ENCODE data around the gene LAMA2.

Gene LAMA2

GRCh38 chr6:129279343-129280292 lies 396.7 kb downstream of the LAMA2 start:
- DNase-seq, result no peak

- no peak for DNase-seq
These were observed 397.3 kb downstream of the LAMA2 start for GRCh38 chr6:129280293-129280644.

GRCh38 chr6:129280749-129281148 lies 397.8 kb downstream of the LAMA2 start:
- DNase-seq, result peak; percentile 59

DNA sequence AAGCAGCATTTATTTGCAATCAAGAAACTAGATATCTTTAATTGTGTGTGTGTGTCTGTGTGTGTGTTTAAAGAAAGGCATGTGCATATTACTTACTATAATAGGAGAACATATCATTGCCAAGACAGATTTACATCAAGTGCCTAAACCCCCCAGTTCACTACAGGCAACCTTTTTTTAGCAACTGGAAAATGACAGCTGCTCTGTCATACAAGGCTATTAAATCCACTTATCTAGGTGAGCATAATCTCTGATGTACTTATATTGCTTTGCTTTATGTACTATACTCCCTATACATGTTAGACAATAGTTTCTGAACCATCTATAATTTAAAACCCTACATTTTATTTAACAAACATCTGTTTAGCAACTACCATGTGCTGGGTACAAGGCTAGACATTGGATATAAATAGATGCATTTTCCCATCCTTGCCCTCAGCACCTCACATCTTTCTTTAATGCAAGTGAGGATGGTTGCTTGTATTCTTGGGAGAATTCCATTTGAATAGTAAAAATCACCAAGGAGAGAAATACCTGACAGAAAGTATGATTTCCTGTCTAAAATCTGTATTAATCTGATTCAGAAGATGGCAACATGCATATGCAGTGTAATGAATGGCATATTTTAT lies 398.3 kb downstream of the LAMA2 start:
- no peak for DNase-seq

DNA sequence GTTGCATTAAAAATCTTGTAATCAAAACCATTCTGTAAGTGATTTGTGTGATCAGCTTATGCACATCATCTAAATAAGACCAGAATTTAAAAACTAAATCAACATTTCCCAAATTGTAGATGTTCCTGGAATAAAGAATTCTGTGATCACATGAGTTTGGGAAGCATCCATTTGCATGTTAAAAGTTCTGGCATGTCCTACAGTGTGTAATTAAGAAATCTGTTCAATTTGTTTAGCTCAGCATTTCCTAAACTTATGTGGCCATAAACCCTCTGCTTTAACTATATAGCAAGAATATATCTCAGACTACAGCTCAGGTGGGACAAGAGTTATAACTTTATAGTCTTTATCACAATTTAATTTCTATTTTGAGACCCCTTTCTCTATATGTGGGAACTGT lies 399.1 kb downstream of the LAMA2 start:
- no peak for DNase-seq

- DNase-seq, result no peak
These were observed 401.3 kb downstream of the LAMA2 start for GRCh38 chr6:129284225-129284624.

DNA sequence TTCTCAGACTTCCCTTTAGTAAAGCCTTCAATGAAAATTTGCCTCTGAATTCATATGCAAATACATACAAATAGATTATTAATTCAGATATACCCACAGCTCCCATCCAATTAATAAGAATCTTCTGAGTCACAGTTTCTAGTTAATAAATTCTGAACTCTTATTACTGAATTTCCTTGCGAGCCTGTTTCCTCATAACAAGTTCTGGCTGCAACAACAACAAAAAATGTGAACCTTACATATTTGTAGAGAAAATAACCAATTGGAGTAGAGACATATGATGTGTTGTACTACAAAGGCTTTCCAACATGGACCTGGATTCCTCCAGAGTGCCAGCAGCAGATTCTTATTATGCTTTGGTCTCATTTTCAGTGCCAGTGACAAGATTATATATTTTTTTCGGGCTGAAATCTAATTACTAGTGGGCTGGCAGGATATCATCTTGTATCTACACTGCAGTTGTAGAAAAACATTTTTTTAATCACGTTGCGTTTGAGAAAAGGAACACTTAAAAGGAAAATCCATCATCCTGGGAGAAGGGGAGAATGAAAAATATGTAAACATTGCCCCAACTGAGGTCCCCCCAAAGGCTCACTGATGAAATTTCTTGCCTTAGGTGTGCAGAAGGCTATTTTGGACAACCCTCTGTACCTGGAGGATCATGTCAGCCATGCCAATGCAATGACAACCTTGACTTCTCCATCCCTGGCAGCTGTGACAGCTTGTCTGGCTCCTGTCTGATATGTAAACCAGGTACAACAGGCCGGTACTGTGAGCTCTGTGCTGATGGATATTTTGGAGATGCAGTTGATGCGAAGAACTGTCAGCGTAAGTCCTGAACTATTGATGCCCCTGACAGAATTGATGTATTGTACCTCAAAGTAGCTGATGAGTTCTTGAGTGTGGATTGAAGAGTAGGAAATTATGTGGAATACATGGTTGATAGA lies 404.6 kb downstream of the LAMA2 start:
- DNase-seq, result no peak

GRCh38 chr6:129289442-129289841 lies 406.5 kb downstream of the LAMA2 start:
- no peak for DNase-seq

DNA sequence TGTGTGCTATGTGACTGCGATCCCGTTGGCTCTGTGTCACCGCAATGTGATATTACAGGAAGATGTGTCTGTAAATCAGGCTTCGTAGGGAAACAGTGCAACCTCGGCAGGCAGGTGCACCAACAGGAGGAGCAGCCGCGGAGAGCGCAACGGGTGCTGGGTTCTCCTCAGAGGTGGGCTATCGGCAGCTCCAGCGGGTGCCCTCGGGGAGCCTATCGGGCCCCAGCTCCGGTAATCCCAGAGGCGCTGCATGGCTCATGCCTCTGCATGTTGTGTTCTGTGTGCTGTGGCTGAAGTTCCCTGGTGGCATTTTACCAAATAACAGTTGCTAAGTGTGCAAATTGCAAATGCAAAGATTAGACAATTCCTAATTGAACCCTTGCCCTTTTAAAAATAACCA lies 409.9 kb downstream of the LAMA2 start:
- no peak for DNase-seq

GRCh38 chr6:129297592-129297991 lies 414.7 kb downstream of the LAMA2 start:
- no peak for DNase-seq

DNA sequence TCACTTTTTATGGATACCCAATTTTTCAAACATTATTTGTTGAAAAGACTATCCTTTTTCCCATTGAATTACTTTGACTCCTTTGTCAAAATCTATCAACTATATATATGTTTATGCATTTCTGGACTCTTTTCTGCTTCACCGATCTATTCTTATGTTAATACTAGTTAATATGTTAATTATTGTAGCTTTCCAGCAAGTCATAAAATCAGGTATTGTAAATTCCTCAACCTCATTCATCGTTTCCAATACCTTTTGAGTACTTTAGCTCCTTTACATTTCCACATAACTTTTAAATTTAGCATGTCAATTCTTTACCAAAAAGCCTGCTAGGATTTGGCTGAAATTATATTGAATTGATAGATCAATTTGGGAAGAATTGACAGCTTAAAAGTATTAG lies 419.7 kb downstream of the LAMA2 start:
- no peak for DNase-seq

- no peak for DNase-seq
These were observed 423.9 kb downstream of the LAMA2 start for GRCh38 chr6:129306826-129307225.

- no peak for DNase-seq
These were observed 424.9 kb downstream of the LAMA2 start for GRCh38 chr6:129307845-129308244.

- DNase-seq, result no peak
These were observed 426.2 kb downstream of the LAMA2 start for GRCh38 chr6:129309154-129309553.

DNA sequence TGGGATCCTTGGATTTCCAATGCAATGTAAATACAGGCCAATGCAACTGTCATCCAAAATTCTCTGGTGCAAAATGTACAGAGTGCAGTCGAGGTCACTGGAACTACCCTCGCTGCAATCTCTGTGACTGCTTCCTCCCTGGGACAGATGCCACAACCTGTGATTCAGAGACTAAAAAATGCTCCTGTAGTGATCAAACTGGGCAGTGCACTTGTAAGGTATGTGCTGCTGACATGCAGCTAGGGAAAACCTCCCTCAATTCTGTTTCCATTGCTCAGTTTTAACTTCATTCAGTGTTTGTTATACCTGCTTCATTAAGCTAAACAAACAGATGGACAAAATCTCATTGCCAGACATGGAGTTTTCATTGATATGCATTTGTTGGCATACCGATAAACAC lies 429.9 kb downstream of the LAMA2 start:
- no peak for DNase-seq

DNA sequence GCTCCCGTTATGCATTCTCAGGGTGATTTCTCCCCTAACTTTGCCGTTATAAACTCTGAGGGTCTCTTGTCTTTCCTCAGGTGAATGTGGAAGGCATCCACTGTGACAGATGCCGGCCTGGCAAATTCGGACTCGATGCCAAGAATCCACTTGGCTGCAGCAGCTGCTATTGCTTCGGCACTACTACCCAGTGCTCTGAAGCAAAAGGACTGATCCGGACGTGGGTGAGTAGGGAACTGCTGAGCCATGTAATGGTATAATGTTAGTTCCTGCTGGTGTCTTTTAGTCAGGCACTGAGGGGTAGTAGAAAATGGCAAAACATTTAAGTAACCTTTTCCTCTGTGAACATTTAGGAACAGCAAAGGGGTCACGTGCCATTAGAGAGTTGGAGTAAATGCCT lies 431.6 kb downstream of the LAMA2 start:
- no peak for DNase-seq

DNA sequence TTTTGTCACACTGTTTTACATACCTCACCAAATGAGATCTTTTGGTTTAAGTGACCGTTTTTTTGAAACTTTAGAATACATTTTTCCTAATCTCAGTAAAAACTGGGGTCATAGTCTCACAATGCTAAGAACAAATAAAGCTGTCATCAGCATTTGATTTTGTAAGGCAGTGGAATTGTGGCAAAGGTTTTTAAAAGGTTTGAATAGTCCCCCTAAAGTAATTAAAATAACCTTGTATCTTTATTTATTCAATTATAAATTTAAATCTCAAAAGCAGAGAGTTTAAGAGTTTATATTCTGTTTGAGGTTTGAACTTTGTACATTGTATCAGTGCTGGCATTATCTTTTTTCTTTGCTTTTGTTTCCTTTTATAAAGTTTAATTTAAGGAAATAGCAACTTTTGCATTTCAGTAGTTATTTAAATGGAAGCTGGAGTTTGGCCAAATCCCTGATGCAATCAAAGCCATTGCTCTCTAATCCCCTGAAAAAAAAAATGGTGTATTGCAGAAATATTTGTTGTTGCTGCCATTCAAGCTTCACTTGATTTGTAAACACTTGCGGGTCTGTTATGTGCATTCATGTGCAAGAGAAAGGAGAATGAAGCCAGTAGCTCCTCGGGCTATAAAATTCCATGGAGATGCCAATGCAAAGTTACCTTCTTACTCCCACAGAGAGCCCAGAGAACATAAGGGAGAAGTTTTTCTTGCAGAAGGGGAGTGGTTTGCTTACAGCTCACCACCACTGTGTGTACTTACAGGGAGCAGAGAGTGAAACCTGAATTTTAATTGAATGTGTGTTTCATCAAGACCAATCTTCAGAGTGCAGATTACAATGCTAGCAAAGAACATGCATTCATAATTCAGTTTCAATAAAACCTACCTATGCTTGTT lies 435.2 kb downstream of the LAMA2 start:
- DNase-seq, result no peak

DNA sequence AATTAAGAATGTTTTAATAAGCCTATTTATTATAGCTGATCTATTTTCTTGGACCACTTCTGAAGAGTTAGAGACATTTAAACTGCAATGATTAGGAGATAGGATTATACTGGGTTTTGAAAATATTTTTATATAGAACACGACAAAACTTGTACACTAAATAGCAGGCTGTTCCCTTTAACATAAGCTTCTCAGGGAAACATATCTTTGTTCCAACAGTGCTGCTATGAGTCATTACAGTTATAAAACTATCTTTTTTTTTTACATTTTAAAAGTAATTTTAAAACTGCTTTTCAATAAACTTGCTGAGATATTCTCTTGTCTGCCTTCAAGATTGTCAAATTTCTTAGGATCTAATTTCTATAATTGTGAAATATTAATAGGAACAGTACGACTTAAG lies 438.0 kb downstream of the LAMA2 start:
- DNase-seq, result no peak

DNA sequence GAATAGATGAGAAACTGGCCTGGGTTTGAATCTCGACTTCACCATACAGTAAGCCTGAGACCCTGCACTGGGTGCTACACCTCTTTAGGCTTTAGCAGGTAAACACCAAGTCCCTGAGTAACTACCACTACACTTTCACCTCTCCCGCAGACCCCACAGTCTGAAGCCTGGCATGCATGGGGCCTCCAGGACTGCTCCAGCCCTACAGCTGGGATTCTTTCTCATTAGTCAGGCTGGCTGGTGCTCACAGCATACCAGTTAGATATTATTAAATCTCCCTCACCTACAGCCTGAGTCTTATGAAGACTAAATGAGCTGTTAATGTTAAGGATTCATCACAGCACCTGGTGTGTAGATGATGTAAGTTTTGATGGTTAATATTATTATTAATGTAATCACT lies 438.4 kb downstream of the LAMA2 start:
- no peak for DNase-seq

GRCh38 chr6:129324345-129324744 lies 441.4 kb downstream of the LAMA2 start:
- no peak for DNase-seq

DNA sequence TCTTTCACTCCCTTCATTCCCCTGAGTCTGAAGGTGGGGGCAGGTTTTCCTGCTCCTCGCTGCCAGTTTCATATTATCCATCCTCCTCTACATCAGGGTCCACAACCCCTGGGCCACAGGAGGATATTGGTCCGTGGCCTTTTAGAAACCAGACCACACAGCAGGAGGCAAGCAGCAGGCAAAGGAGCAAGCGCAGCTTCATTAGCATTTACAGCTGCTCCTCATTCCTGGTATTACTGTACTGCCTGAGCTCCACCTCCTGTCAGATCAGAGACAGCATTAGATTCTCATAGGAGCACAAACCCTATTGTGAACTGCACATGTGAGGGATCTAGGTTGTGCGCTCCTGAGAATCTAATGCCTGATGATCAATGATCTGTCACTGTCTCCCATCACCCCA lies 446.7 kb downstream of the LAMA2 start:
- no peak for DNase-seq

GRCh38 chr6:129331450-129332138 lies 448.7 kb downstream of the LAMA2 start:
- DNase-seq, result no peak

Measured in activated CD8-positive, alpha-beta memory T cell treated with anti-CD3 and anti-CD28 coated beads for 24 hours (primary cell).